HepG2 (cell line): ENCODE data around the gene FUZ. TPM values are rescaled to one million over a fixed set of nuclear protein-coding genes. Genes with fewer than 3 reads are reported as not detected.

Experiments
- AGO1 ChIP-seq: fragments of 200-400 bp; formaldehyde crosslinking; IDR thresholded peaks from 2 replicates; pipeline ENCODE4 v1.6.1; 2017; ENCODE audit warnings: mild to moderate bottlenecking, low read depth, low read length, moderate library complexity; ENCODE audit not compliant: poor library complexity, severe bottlenecking
- AGO2 ChIP-seq: fragments of 200-400 bp; formaldehyde crosslinking; optimal IDR thresholded peaks from 2 replicates; pipeline ENCODE3; 2017; ENCODE audit warnings: mild to moderate bottlenecking, low read depth, low read length, moderate library complexity
- E2F1 ChIP-seq: sonication (generic); formaldehyde crosslinking; IDR thresholded peaks from 2 replicates; pipeline ENCODE4 v1.5.0; 2020; ENCODE audit warnings: missing genetic modification reagents
- POLR2G ChIP-seq: fragments of 200-400 bp; formaldehyde crosslinking; IDR thresholded peaks from 2 replicates; pipeline ENCODE4 v1.6.1; 2018; ENCODE audit warnings: mild to moderate bottlenecking, low read depth, low read length, moderate library complexity
- SIN3B ChIP-seq: fragments of 150-350 bp; IDR thresholded peaks from 2 replicates; pipeline ENCODE4 v1.6.1; 2014; ENCODE audit warnings: low read length
- TCF7L2 ChIP-seq: IDR thresholded peaks from 2 replicates; pipeline ENCODE4 v1.6.1; 2011; ENCODE audit warnings: mild to moderate bottlenecking, low read depth, low read length, moderate library complexity
- ZBTB1 ChIP-seq: sonication (generic); formaldehyde crosslinking; IDR thresholded peaks from 2 replicates; pipeline ENCODE4 v1.4.0; 2020; ENCODE audit warnings: missing genetic modification reagents, borderline replicate concordance
- ZBTB14 ChIP-seq: sonication (generic); formaldehyde crosslinking; IDR thresholded peaks from 2 replicates; pipeline ENCODE4 v1.4.0; 2020; ENCODE audit warnings: missing genetic modification reagents
- ZHX1 ChIP-seq: sonication (generic); formaldehyde crosslinking; IDR thresholded peaks from 2 replicates; pipeline ENCODE4 v1.8.1; 2022; ENCODE audit warnings: low read depth, mild to moderate bottlenecking, missing genetic modification reagents
- ZNF276 ChIP-seq: sonication (generic); formaldehyde crosslinking; IDR thresholded peaks from 2 replicates; pipeline ENCODE4 v1.4.0; 2020; ENCODE audit warnings: mild to moderate bottlenecking, low read depth, missing genetic modification reagents
- ZNF329 ChIP-seq: sonication (generic); formaldehyde crosslinking; IDR thresholded peaks from 2 replicates; pipeline ENCODE4 v1.9.0; 2021; ENCODE audit warnings: low read depth, mild to moderate bottlenecking, missing genetic modification reagents
- ZNF331 ChIP-seq: sonication (generic); formaldehyde crosslinking; IDR thresholded peaks from 2 replicates; pipeline ENCODE4 v1.4.0; 2020; ENCODE audit warnings: missing genetic modification reagents
- ZNF784 ChIP-seq: sonication (generic); formaldehyde crosslinking; IDR thresholded peaks from 2 replicates; pipeline ENCODE4 v1.5.1; 2020; ENCODE audit warnings: missing genetic modification reagents, mild to moderate bottlenecking, borderline replicate concordance
- polyA plus RNA-seq, 8 experiments: library from polyadenylated mRNA; depleted of rRNA in 3 of 8; stranded (reverse) in 7 of 8; unstranded in 1 of 8; fragments of >200 nt; fragmentation: Illumina TruSeq in 4 of 8; extraction: Trizol in 4 of 8; gene quantifications; 2 replicates each; pipeline versions ENCODE4 v1.2.1 to v1.2.3, GENCODE V29; 2011 to 2016; ENCODE audit warnings: low read depth in 4 of 8, missing spikeins in 1 of 8, mixed read lengths in 1 of 8; ENCODE audit not compliant: insufficient read depth in 1 of 8
- total RNA-seq, 5 experiments: library from RNA; depleted of rRNA; stranded (reverse); fragments of >200 nt; fragmentation: Illumina TruSeq; extraction: Trizol; gene quantifications; 2 replicates each; pipeline ENCODE4 v1.2.3, GENCODE V29; 2016; ENCODE audit warnings: low read depth in 1 of 5
- TF ChIP-seq, protein P1 (sequence below): sonication (generic); formaldehyde crosslinking; IDR thresholded peaks from 2 replicates; pipeline ENCODE4 v1.8.1; 2023; ENCODE audit warnings: mild to moderate bottlenecking, missing genetic modification reagents
- TF ChIP-seq, protein P2 (sequence below): sonication (generic); formaldehyde crosslinking; IDR thresholded peaks from 2 replicates; pipeline ENCODE4 v1.4.0; 2020; ENCODE audit warnings: missing genetic modification reagents

FUZ gene
- total and polyA plus RNA-seq, 2 of the 13 experiments (the other 11 are each of a cell fraction or from before 2014, with no cell fraction given), result 0.08 TPM; not detected in 1

- TF ChIP-seq, protein P1, sequence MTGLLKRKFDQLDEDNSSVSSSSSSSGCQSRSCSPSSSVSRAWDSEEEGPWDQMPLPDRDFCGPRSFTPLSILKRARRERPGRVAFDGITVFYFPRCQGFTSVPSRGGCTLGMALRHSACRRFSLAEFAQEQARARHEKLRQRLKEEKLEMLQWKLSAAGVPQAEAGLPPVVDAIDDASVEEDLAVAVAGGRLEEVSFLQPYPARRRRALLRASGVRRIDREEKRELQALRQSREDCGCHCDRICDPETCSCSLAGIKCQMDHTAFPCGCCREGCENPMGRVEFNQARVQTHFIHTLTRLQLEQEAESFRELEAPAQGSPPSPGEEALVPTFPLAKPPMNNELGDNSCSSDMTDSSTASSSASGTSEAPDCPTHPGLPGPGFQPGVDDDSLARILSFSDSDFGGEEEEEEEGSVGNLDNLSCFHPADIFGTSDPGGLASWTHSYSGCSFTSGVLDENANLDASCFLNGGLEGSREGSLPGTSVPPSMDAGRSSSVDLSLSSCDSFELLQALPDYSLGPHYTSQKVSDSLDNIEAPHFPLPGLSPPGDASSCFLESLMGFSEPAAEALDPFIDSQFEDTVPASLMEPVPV, result peak; percentile 44; the same call in 1 of the 2 replicates
- TF ChIP-seq E2F1 (peak; percentile 80), ZNF331 (CRISPR knock-in tag) (no peak), POLR2G (peak; percentile 80), ZBTB14 (CRISPR knock-in tag) (peak; percentile 91), AGO1 (no peak), TCF7L2 (no peak), AGO2 (peak; percentile 33), ZNF329 (CRISPR knock-in tag) (0 out of 2 replicates have a peak, but pooled peaks have one; percentile 6), ZNF784 (CRISPR knock-in tag) (0 out of 2 replicates have a peak, but pooled peaks have one; percentile 38), ZBTB1 (CRISPR knock-in tag) (no peak), ZHX1 (CRISPR knock-in tag) (peak; percentile 97), ZNF276 (CRISPR knock-in tag) (0 out of 2 replicates have a peak, but pooled peaks have one; percentile 13), SIN3B (no peak)
- TF ChIP-seq, protein P2, sequence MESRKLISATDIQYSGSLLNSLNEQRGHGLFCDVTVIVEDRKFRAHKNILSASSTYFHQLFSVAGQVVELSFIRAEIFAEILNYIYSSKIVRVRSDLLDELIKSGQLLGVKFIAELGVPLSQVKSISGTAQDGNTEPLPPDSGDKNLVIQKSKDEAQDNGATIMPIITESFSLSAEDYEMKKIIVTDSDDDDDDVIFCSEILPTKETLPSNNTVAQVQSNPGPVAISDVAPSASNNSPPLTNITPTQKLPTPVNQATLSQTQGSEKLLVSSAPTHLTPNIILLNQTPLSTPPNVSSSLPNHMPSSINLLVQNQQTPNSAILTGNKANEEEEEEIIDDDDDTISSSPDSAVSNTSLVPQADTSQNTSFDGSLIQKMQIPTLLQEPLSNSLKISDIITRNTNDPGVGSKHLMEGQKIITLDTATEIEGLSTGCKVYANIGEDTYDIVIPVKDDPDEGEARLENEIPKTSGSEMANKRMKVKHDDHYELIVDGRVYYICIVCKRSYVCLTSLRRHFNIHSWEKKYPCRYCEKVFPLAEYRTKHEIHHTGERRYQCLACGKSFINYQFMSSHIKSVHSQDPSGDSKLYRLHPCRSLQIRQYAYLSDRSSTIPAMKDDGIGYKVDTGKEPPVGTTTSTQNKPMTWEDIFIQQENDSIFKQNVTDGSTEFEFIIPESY (CRISPR knock-in tag), result 0 out of 2 replicates have a peak, but pooled peaks have one; percentile 9
Observed at GRCh38 chr19:49817964-49818648, 5.0 kb upstream of the FUZ start, which contains the start of gene MED25 (continued).
